IMR-90 (cell line): ENCODE results near the gene SLC25A40. TPM values are rescaled to one million over a fixed set of nuclear protein-coding genes. Genes with fewer than 3 reads are reported as not detected.
"Not testable (repeated sequence)": the region's sequence is repeated elsewhere in the genome, so short reads cannot be mapped to it uniquely, and the experiment has no call there.

Experiments
- ATAC-seq: fragments of 200-7000 bp; cut with Tn5 transposase; 2 replicates; pipeline ENCODE4 v1.9.1; 2020; ENCODE audit warnings: low read depth, mild to moderate bottlenecking, moderate library complexity
- BruUV-seq: library from RNA; stranded (reverse); fragments of 400-500 nt; replicated peaks from 2 replicates; lab custom pipeline; 2021; lab: Mats Ljungman, UMichigan
- CTCF ChIA-PET: fragments of 300-600 bp; formaldehyde crosslinking; extraction: SDS; loops from one replicate; lab custom pipeline; 2021; ENCODE audit warnings: antibody characterized with exemption; lab: Yijun Ruan, JAX
- POLR2A ChIA-PET: fragments of 300-600 bp; sonication (Branson Sonifier 250); formaldehyde crosslinking; loops from one replicate; lab custom pipeline; 2022; ENCODE audit warnings: antibody characterized with exemption; ENCODE audit not compliant: unreplicated experiment; lab: Charles Lee
- DNase-seq: peaks from one replicate; pipeline ENCODE4 v3.0.0; 2013
- H2AFZ ChIP-seq: replicated peaks from 2 replicates; pipeline ENCODE3; 2013; ENCODE audit warnings: low read length, mild to moderate bottlenecking; ENCODE audit not compliant: poor library complexity
- H2AK5ac ChIP-seq: 2 replicates; pipeline ENCODE4 v1.6.1; 2013; ENCODE audit warnings: low read depth, low read length, inconsistent platforms
- H2AK9ac ChIP-seq: replicated peaks from 2 replicates; pipeline ENCODE3; 2013; ENCODE audit warnings: mild to moderate bottlenecking, low read depth, low read length, moderate library complexity; ENCODE audit not compliant: poor library complexity
- H2BK120ac ChIP-seq: 2 replicates; pipeline ENCODE4 v1.6.1; 2013; ENCODE audit warnings: low read depth, low read length, inconsistent platforms
- H2BK15ac ChIP-seq: 3 replicates; pipeline ENCODE4 v1.6.1; 2013; ENCODE audit warnings: low read depth, low read length, inconsistent platforms
- H2BK20ac ChIP-seq: 2 replicates; pipeline ENCODE4 v1.6.1; 2013; ENCODE audit warnings: low read depth, mild to moderate bottlenecking, inconsistent platforms, low read length, moderate library complexity
- H2BK5ac ChIP-seq: 2 replicates; pipeline ENCODE4 v1.6.1; 2013; ENCODE audit warnings: mild to moderate bottlenecking, low read depth, low read length, inconsistent platforms; ENCODE audit not compliant: poor library complexity, severe bottlenecking
- H3K14ac ChIP-seq: replicated peaks from 2 replicates; pipeline ENCODE4 v1.6.1; 2013; ENCODE audit warnings: low read depth, low read length, inconsistent platforms
- H3K18ac ChIP-seq: 2 replicates; pipeline ENCODE4 v1.6.1; 2013; ENCODE audit warnings: low read depth, low read length, control low read depth
- H3K23ac ChIP-seq: 2 replicates; pipeline ENCODE4 v1.6.1; 2013; ENCODE audit warnings: low read depth, low read length, inconsistent platforms
- H3K27ac ChIP-seq: 2 replicates; pipeline ENCODE4 v1.5.1; 2013; ENCODE audit warnings: mild to moderate bottlenecking, control low read depth, low read length; ENCODE audit not compliant: insufficient read depth
- H3K27me3 ChIP-seq: 2 replicates; pipeline ENCODE4 v1.6.1; 2013; ENCODE audit warnings: low read length; ENCODE audit not compliant: control insufficient read depth, insufficient read depth
- H3K36me3 ChIP-seq: 2 replicates; pipeline ENCODE4 v1.6.1; 2013; ENCODE audit warnings: low read length, mixed read lengths; ENCODE audit not compliant: control insufficient read depth, insufficient read depth
- H3K4ac ChIP-seq: 2 replicates; pipeline ENCODE4 v1.6.1; 2013; ENCODE audit warnings: low read depth, low read length, inconsistent platforms
- H3K4me1 ChIP-seq: 2 replicates; pipeline ENCODE4 v1.6.1; 2013; ENCODE audit warnings: low read length, mixed read lengths; ENCODE audit not compliant: control insufficient read depth, insufficient read depth
- H3K4me2 ChIP-seq: 2 replicates; pipeline ENCODE4 v1.6.1; 2013; ENCODE audit warnings: low read depth, mild to moderate bottlenecking, control low read depth, low read length, moderate library complexity
- H3K4me3 ChIP-seq: 2 replicates; pipeline ENCODE4 v1.5.1; 2013; ENCODE audit warnings: low read depth, mild to moderate bottlenecking, control low read depth, low read length, moderate library complexity; ENCODE audit not compliant: insufficient read depth
- H3K56ac ChIP-seq: 2 replicates; pipeline ENCODE4 v1.6.1; 2013; ENCODE audit warnings: low read length, inconsistent platforms; ENCODE audit not compliant: insufficient read depth; ENCODE audit errors: extremely low read depth
- H3K79me1 ChIP-seq, 2 experiments: 2 replicates each; pipeline ENCODE4 v1.6.1; 2013; ENCODE audit warnings: low read length in 2 of 2, inconsistent platforms in 1 of 2, low read depth in 1 of 2
- H3K9ac ChIP-seq: 2 replicates; pipeline ENCODE4 v1.6.1; 2013; ENCODE audit warnings: low read depth, low read length, control low read depth
- H3K9me1 ChIP-seq: 2 replicates; pipeline ENCODE4 v1.6.1; 2013; ENCODE audit warnings: low read length, inconsistent platforms; ENCODE audit not compliant: insufficient read depth
- H3K9me3 ChIP-seq: 2 replicates; pipeline ENCODE4 v1.6.1; 2013; ENCODE audit warnings: low read length; ENCODE audit not compliant: control insufficient read depth, insufficient read depth
- H4K20me1 ChIP-seq: 2 replicates; pipeline ENCODE4 v1.6.1; 2013; ENCODE audit warnings: low read length, inconsistent platforms; ENCODE audit not compliant: insufficient read depth
- H4K5ac ChIP-seq: 2 replicates; pipeline ENCODE4 v1.6.1; 2013; ENCODE audit warnings: mild to moderate bottlenecking, low read depth, low read length, control low read depth
- H4K8ac ChIP-seq, 2 experiments: 2 replicates each; pipeline ENCODE4 v1.6.1; 2013; ENCODE audit warnings: low read depth in 2 of 2, low read length in 2 of 2, control low read depth in 1 of 2, inconsistent platforms in 1 of 2
- H4K91ac ChIP-seq: 2 replicates; pipeline ENCODE4 v1.6.1; 2013; ENCODE audit warnings: low read depth, low read length, inconsistent platforms; ENCODE audit not compliant: insufficient read depth
- WGBS, 2 experiments: methylation state at CpG; one replicate each; pipeline versions ENCODE4 v1.1.5 to v1.1.7; 2013; ENCODE audit warnings: missing lambda C conversion rate in 2 of 2; ENCODE audit not compliant: insufficient read length in 1 of 2; ENCODE audit errors: extremely low coverage in 2 of 2; 5-methylcytosine and 5-hydroxymethylcytosine counted together
- dilution Hi-C: fragments of 300-500 bp; cut with HindIII; formaldehyde crosslinking; loops from one replicate; pipeline ENCODE4 v1.14.3; 2018; ENCODE audit warnings: low sequenced_read_pairs; ENCODE audit not compliant: unreplicated experiment
- in situ Hi-C: fragments of 300-500 bp; cut with MboI; formaldehyde crosslinking; loops from 3 replicates; pipeline ENCODE4 v1.14.3; 2019; ENCODE audit warnings: low sequenced_read_pairs, inconsistent platforms, mixed read lengths
- intact Hi-C: fragments of 100-400 bp; cut with micrococcal nuclease; formaldehyde crosslinking; loops from 2 replicates; pipeline ENCODE4 v1.10.0; 2022
- polyA plus RNA-seq, 3 experiments: library from polyadenylated mRNA; depleted of rRNA; stranded (reverse); fragments of >200 nt; gene quantifications; 2 replicates each; pipeline ENCODE4 v1.2.3, GENCODE V29; 2012; ENCODE audit warnings: low replicate concordance in 1 of 3
- total RNA-seq: library from RNA; depleted of rRNA; stranded (reverse); fragments of >200 nt; gene quantifications from 2 replicates; pipeline ENCODE4 v1.2.3, GENCODE V29; 2012

The SLC25A40 gene
- total and polyA plus RNA-seq, 2 of the 4 experiments (the other 2 are of a cell fraction), result 4.7 to 6.1 TPM

- H4K8ac ChIP-seq, intact Hi-C loops, H4K91ac ChIP-seq, H3K79me1 ChIP-seq, H2AK9ac ChIP-seq, BruUV-seq, DNase-seq, H4K5ac ChIP-seq, H3K4me1 ChIP-seq, dilution Hi-C loops, H3K4ac ChIP-seq, H3K56ac ChIP-seq, CTCF ChIA-PET, H3K9me1 ChIP-seq, in situ Hi-C loops, ATAC-seq, H2AK5ac ChIP-seq, H3K18ac ChIP-seq, H3K9ac ChIP-seq, H3K27me3 ChIP-seq, H3K4me2 ChIP-seq, POLR2A ChIA-PET, H3K9me3 ChIP-seq, H3K23ac ChIP-seq, H2BK120ac ChIP-seq, H2BK5ac ChIP-seq, H2BK20ac ChIP-seq, H3K14ac ChIP-seq, H3K4me3 ChIP-seq, H4K20me1 ChIP-seq, H3K36me3 ChIP-seq, H2AFZ ChIP-seq, H3K27ac ChIP-seq, H2BK15ac ChIP-seq: not testable (repeated sequence)
- 75% methylated on average over 2 of the region's 8 CpGs; no CpG with 5 or more reads in 1 of the 2 experiments for WGBS, 2 experiments
These were observed 46.7 kb upstream of the SLC25A40 start for GRCh38 chr7:87922759-87923395.
